Vagina (tissue), 2 donors: Measurements from ENCODE around the gene SOS1. TPM values are rescaled to one million over a fixed set of nuclear protein-coding genes. Genes with fewer than 3 reads are reported as not detected.

Experiments used
- DNase-seq, 2 donors: peaks; one replicate each; pipeline ENCODE4 v3.0.0-alpha.2; 2017; ENCODE audit errors: extremely low spot score in 2 of 2
- H3K27ac ChIP-seq: fragments of 200-600 bp; sonication (generic); one replicate; pipeline ENCODE4 v1.5.1; 2019
- H3K27me3 ChIP-seq: fragments of 200-600 bp; sonication (generic); one replicate; pipeline ENCODE4 v1.5.1; 2019
- H3K36me3 ChIP-seq, 2 donors: fragments of 200-600 bp; sonication (generic); one replicate each; pipeline ENCODE4 v1.5.1; 2017 to 2019
- H3K4me1 ChIP-seq: fragments of 200-600 bp; sonication (generic); one replicate; pipeline ENCODE4 v1.5.1; 2019
- H3K4me3 ChIP-seq, 2 donors: fragments of 200-600 bp; sonication (generic); 1 replicate in 1 of 2; 2 replicates in 1 of 2; pipeline ENCODE4 v1.5.1; 2016 to 2019
- H3K9me3 ChIP-seq: fragments of 200-600 bp; sonication (generic); one replicate; pipeline ENCODE4 v1.5.1; 2019
- CTCF ChIP-seq, 3 experiments: fragments of 450-650 bp in 2 of 3; fragments of 200-600 bp in 1 of 3; sonication (generic) in 1 of 3; IDR thresholded peaks; one replicate each; pipeline ENCODE4 v1.5.1; 2017 to 2019; ENCODE audit warnings: antibody characterized with exemption in 3 of 3, mild to moderate bottlenecking in 2 of 3, moderate library complexity in 2 of 3
- POLR2A ChIP-seq, 2 donors: fragments of 450-650 bp; IDR thresholded peaks; one replicate each; pipeline ENCODE4 v1.6.1; 2017; ENCODE audit warnings: antibody characterized with exemption in 2 of 2, mild to moderate bottlenecking in 2 of 2, moderate library complexity in 2 of 2
- POLR2AphosphoS5 ChIP-seq, 2 donors: sonication (generic); formaldehyde crosslinking; IDR thresholded peaks; one replicate each; pipeline ENCODE4 v1.9.0; 2017; ENCODE audit warnings: antibody characterized with exemption in 2 of 2, mild to moderate bottlenecking in 2 of 2, low read depth in 1 of 2; ENCODE audit not compliant: insufficient read depth in 1 of 2
- intact Hi-C: fragments of 100-400 bp; cut with DNase I; formaldehyde crosslinking; loops from one replicate; pipeline ENCODE4 v1.15.1; 2023
- total RNA-seq: library from RNA; depleted of rRNA; stranded (reverse); fragments of >200 nt; gene quantifications from one replicate; pipeline ENCODE4 v1.2.3, GENCODE V29; 2016

SOS1 gene
- total RNA-seq, 1 donor from 2014 or later, result 20.1 TPM

GRCh38 chr2:39022642-39023235, 98.1 kb downstream of the SOS1 start:
- intact Hi-C loops, result no loop called here
- no peak for TF ChIP-seq POLR2A (IDR thresholded peaks at IDR 0.05)
- TF ChIP-seq POLR2AphosphoS5 (IDR thresholded peaks at IDR 0.05; ENCODE audit: insufficient read depth in 1 of 2, low read depth in 1 of 2), result no peak
- no peak for TF ChIP-seq CTCF (IDR thresholded peaks at IDR 0.05)
- Histone ChIP-seq H3K4me1 (peaks cover 47% of the 10 kb centered on the region), H3K27me3 (no peaks in the 10 kb centered on the region), H3K9me3 (no peaks in the 10 kb centered on the region), H3K4me3 (no peak overlapping the region), H3K27ac (peak overlapping the region; percentile 61), H3K36me3 (no peaks in the 10 kb centered on the region)
- DNase-seq, result no peak

- H3K4me3 ChIP-seq, result no peak overlapping the region
- no peaks in the 10 kb centered on the region for H3K36me3 ChIP-seq
- DNase-seq, result no peak
- H3K27me3 ChIP-seq, result no peaks in the 10 kb centered on the region
- peak overlapping the region; percentile 43 for H3K27ac ChIP-seq
- intact Hi-C loops, result no loop called here
- peaks cover 63% of the 10 kb centered on the region for H3K4me1 ChIP-seq
- no peaks in the 10 kb centered on the region for H3K9me3 ChIP-seq
- no peak for TF ChIP-seq CTCF (IDR thresholded peaks at IDR 0.05)
- TF ChIP-seq POLR2AphosphoS5 (IDR thresholded peaks at IDR 0.05; ENCODE audit: insufficient read depth in 1 of 2, low read depth in 1 of 2), result no peak
- TF ChIP-seq POLR2A (IDR thresholded peaks at IDR 0.05), result no peak
Measured at GRCh38 chr2:39020383-39020782, 100.5 kb downstream of the SOS1 start.

- H3K9me3 ChIP-seq, result no peaks in the 10 kb centered on the region
- TF ChIP-seq POLR2AphosphoS5 (IDR thresholded peaks at IDR 0.05; ENCODE audit: insufficient read depth in 1 of 2, low read depth in 1 of 2), result peak in 1 of 2 donors; percentile 32
- no peak for TF ChIP-seq POLR2A (IDR thresholded peaks at IDR 0.05)
- peaks cover 52% of the 10 kb centered on the region for H3K4me1 ChIP-seq
- DNase-seq, result no peak
- H3K27me3 ChIP-seq, result no peaks in the 10 kb centered on the region
- peak overlapping the region; percentile 12 for H3K27ac ChIP-seq
- peaks cover 0 to 6% of the 10 kb centered on the region in 2 donors for H3K36me3 ChIP-seq
- H3K4me3 ChIP-seq, result no peak overlapping the region
- intact Hi-C loops, result no loop called here
Measured at GRCh38 chr2:39018638-39019037, 102.2 kb downstream of the SOS1 start.

GRCh38 chr2:39017334-39017733, 103.5 kb downstream of the SOS1 start:
- no peak overlapping the region for H3K27ac ChIP-seq
- no peaks in the 10 kb centered on the region for H3K9me3 ChIP-seq
- no peak for TF ChIP-seq CTCF (IDR thresholded peaks at IDR 0.05)
- no peak for TF ChIP-seq POLR2A (IDR thresholded peaks at IDR 0.05)
- no peak for TF ChIP-seq POLR2AphosphoS5 (IDR thresholded peaks at IDR 0.05; ENCODE audit: insufficient read depth in 1 of 2, low read depth in 1 of 2)
- no peak for DNase-seq
- peaks cover 40% of the 10 kb centered on the region for H3K4me1 ChIP-seq
- H3K4me3 ChIP-seq, result no peak overlapping the region
- peaks cover 0 to 19% of the 10 kb centered on the region in 2 donors for H3K36me3 ChIP-seq
- intact Hi-C loops, result no loop called here
- H3K27me3 ChIP-seq, result no peaks in the 10 kb centered on the region

- Histone ChIP-seq H3K4me3 (no peak overlapping the region), H3K9me3 (no peaks in the 10 kb centered on the region), H3K27ac (no peak overlapping the region), H3K27me3 (no peaks in the 10 kb centered on the region), H3K36me3 (peaks cover 0 to 23% of the 10 kb centered on the region in 2 donors), H3K4me1 (peaks cover 24% of the 10 kb centered on the region)
- no peak for TF ChIP-seq POLR2A (IDR thresholded peaks at IDR 0.05)
- DNase-seq, result no peak
- intact Hi-C loops, result no loop called here
Measured at GRCh38 chr2:39015424-39015823, 105.4 kb downstream of the SOS1 start.

GRCh38 chr2:39013871-39014270, 107.0 kb downstream of the SOS1 start:
- H3K27ac ChIP-seq, result no peak overlapping the region
- no peak for TF ChIP-seq POLR2AphosphoS5 (IDR thresholded peaks at IDR 0.05; ENCODE audit: insufficient read depth in 1 of 2, low read depth in 1 of 2)
- no peak for TF ChIP-seq CTCF (IDR thresholded peaks at IDR 0.05)
- no peak for TF ChIP-seq POLR2A (IDR thresholded peaks at IDR 0.05)
- H3K9me3 ChIP-seq, result no peaks in the 10 kb centered on the region
- H3K27me3 ChIP-seq, result no peaks in the 10 kb centered on the region
- intact Hi-C loops, result no loop called here
- no peak for DNase-seq
- peaks cover 0 to 28% of the 10 kb centered on the region in 2 donors for H3K36me3 ChIP-seq
- no peak overlapping the region for H3K4me3 ChIP-seq
- peaks cover 20% of the 10 kb centered on the region for H3K4me1 ChIP-seq
